Esophagus muscularis mucosa (tissue), 3 donors: Measurements from ENCODE around the gene KCNG1.

Experiments
- POLR2A ChIP-seq: fragments of 450-650 bp; IDR thresholded peaks from one replicate; pipeline ENCODE4 v1.6.1; 2017; ENCODE audit warnings: antibody characterized with exemption, moderate library complexity, mild to moderate bottlenecking, low read depth
- TF ChIP-seq, protein P1 (sequence below), 3 experiments: fragments of 200-600 bp in 2 of 3; fragments of 450-650 bp in 1 of 3; sonication (generic) in 2 of 3; IDR thresholded peaks; one replicate each; pipeline ENCODE4 v1.5.1; 2017 to 2019; ENCODE audit warnings: antibody characterized with exemption in 3 of 3, mild to moderate bottlenecking in 2 of 3, moderate library complexity in 1 of 3

GRCh38 chr20:50992733-50993457 lies 30.0 kb downstream of the KCNG1 start:
- TF ChIP-seq, protein P1, sequence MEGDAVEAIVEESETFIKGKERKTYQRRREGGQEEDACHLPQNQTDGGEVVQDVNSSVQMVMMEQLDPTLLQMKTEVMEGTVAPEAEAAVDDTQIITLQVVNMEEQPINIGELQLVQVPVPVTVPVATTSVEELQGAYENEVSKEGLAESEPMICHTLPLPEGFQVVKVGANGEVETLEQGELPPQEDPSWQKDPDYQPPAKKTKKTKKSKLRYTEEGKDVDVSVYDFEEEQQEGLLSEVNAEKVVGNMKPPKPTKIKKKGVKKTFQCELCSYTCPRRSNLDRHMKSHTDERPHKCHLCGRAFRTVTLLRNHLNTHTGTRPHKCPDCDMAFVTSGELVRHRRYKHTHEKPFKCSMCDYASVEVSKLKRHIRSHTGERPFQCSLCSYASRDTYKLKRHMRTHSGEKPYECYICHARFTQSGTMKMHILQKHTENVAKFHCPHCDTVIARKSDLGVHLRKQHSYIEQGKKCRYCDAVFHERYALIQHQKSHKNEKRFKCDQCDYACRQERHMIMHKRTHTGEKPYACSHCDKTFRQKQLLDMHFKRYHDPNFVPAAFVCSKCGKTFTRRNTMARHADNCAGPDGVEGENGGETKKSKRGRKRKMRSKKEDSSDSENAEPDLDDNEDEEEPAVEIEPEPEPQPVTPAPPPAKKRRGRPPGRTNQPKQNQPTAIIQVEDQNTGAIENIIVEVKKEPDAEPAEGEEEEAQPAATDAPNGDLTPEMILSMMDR (IDR thresholded peaks at IDR 0.05): peak; percentile 21 to 47 (median 32)
- TF ChIP-seq POLR2A: no peak
